ENCODE data around the gene CDH24. TPM values are rescaled to one million over a fixed set of nuclear protein-coding genes. Genes with fewer than 3 reads are reported as not detected.

CDH24 gene
- total and polyA plus RNA-seq, 9 of the 15 experiments (the other 6 are each of a cell fraction or from before 2014, with no cell fraction given), result 0.04 to 16.2 (median 4.9) TPM

DNA sequence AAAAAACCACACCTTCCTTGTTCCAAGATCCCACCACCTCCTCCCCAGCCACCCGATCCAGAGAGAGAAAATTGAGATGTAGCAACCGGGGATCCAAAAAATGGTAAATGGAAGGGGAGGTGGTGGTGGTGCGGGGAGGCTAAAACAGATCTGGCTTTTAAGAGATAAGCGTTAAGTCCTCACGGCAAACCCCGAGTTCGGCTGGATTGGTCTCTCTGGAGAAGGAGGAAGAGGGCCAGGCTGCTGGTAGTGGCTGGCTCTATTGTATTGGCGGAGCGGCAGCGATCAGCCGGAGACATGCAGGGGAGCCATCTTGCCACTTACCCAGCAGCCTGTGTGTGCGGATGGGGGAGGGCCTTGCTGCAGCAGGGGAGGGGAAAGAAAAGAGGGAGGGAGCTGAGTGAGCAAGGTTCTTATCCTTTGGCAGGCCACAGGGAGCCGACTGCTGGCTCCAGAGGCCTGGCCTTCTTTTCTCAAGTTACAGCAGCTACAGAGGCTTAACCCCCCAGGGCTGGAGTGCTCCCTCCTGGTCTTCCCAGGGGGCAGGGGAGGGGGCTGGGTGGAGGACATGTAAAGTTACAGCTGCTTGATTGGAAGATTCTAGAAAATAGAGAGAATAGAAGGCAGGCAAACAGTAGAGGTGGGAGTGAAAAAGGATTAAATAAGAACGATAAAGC is 14.1 kb upstream of the CDH24 start (continued):
- TF ChIP-seq, protein P1, sequence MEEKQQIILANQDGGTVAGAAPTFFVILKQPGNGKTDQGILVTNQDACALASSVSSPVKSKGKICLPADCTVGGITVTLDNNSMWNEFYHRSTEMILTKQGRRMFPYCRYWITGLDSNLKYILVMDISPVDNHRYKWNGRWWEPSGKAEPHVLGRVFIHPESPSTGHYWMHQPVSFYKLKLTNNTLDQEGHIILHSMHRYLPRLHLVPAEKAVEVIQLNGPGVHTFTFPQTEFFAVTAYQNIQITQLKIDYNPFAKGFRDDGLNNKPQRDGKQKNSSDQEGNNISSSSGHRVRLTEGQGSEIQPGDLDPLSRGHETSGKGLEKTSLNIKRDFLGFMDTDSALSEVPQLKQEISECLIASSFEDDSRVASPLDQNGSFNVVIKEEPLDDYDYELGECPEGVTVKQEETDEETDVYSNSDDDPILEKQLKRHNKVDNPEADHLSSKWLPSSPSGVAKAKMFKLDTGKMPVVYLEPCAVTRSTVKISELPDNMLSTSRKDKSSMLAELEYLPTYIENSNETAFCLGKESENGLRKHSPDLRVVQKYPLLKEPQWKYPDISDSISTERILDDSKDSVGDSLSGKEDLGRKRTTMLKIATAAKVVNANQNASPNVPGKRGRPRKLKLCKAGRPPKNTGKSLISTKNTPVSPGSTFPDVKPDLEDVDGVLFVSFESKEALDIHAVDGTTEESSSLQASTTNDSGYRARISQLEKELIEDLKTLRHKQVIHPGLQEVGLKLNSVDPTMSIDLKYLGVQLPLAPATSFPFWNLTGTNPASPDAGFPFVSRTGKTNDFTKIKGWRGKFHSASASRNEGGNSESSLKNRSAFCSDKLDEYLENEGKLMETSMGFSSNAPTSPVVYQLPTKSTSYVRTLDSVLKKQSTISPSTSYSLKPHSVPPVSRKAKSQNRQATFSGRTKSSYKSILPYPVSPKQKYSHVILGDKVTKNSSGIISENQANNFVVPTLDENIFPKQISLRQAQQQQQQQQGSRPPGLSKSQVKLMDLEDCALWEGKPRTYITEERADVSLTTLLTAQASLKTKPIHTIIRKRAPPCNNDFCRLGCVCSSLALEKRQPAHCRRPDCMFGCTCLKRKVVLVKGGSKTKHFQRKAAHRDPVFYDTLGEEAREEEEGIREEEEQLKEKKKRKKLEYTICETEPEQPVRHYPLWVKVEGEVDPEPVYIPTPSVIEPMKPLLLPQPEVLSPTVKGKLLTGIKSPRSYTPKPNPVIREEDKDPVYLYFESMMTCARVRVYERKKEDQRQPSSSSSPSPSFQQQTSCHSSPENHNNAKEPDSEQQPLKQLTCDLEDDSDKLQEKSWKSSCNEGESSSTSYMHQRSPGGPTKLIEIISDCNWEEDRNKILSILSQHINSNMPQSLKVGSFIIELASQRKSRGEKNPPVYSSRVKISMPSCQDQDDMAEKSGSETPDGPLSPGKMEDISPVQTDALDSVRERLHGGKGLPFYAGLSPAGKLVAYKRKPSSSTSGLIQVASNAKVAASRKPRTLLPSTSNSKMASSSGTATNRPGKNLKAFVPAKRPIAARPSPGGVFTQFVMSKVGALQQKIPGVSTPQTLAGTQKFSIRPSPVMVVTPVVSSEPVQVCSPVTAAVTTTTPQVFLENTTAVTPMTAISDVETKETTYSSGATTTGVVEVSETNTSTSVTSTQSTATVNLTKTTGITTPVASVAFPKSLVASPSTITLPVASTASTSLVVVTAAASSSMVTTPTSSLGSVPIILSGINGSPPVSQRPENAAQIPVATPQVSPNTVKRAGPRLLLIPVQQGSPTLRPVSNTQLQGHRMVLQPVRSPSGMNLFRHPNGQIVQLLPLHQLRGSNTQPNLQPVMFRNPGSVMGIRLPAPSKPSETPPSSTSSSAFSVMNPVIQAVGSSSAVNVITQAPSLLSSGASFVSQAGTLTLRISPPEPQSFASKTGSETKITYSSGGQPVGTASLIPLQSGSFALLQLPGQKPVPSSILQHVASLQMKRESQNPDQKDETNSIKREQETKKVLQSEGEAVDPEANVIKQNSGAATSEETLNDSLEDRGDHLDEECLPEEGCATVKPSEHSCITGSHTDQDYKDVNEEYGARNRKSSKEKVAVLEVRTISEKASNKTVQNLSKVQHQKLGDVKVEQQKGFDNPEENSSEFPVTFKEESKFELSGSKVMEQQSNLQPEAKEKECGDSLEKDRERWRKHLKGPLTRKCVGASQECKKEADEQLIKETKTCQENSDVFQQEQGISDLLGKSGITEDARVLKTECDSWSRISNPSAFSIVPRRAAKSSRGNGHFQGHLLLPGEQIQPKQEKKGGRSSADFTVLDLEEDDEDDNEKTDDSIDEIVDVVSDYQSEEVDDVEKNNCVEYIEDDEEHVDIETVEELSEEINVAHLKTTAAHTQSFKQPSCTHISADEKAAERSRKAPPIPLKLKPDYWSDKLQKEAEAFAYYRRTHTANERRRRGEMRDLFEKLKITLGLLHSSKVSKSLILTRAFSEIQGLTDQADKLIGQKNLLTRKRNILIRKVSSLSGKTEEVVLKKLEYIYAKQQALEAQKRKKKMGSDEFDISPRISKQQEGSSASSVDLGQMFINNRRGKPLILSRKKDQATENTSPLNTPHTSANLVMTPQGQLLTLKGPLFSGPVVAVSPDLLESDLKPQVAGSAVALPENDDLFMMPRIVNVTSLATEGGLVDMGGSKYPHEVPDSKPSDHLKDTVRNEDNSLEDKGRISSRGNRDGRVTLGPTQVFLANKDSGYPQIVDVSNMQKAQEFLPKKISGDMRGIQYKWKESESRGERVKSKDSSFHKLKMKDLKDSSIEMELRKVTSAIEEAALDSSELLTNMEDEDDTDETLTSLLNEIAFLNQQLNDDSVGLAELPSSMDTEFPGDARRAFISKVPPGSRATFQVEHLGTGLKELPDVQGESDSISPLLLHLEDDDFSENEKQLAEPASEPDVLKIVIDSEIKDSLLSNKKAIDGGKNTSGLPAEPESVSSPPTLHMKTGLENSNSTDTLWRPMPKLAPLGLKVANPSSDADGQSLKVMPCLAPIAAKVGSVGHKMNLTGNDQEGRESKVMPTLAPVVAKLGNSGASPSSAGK (IDR thresholded peaks at IDR 0.05), result no peak
